Femur (tissue), 1 donor: ENCODE measurements around the gene DUSP10.

Experiments used
- DNase-seq: peaks from one replicate; pipeline ENCODE4 v3.0.0-alpha.2; 2017

Gene DUSP10

GRCh38 chr1:221689138-221689537 is 52.8 kb downstream of the DUSP10 start:
- no peak for DNase-seq

- DNase-seq, result no peak
These were observed 53.4 kb downstream of the DUSP10 start for GRCh38 chr1:221688488-221688843.

GRCh38 chr1:221687836-221688487 is 53.9 kb downstream of the DUSP10 start:
- DNase-seq, result no peak

DNA sequence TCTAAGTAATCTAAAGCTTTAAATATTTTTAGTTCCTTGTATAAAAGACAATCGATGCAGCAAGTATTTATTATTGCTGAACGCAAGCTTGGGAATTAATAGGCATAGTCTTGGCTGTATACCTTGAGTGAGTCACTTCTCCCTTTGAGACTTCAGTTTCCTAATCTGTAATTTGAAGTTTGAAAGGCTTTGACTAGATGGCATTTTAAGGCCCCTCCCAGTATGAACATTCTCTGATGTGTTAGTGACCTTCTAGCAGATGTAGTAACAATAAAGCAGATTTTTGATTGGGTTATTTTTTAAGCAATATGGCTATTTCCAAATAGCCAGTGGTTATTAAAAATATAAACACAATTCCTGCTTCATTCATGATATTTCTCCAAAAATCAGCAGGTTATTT is 58.2 kb downstream of the DUSP10 start:
- DNase-seq, result no peak

DNA sequence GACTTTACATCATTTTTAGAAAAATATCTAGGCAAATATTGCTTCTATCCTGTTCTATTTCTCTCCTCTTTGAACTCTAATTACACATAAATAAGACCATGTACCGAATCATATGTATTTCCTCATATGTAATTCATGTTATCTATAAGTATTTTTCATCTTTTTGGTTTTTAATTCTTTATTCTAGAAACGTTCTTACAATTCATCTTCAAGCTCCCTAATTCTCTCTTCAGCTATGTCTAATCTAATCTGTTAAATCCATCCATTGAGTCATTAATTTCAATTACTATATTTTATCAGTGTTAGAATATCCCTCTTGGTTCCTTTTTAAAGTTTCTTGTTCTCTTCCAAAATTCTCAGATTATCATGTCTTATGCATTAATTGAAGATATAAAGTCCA is 61.8 kb downstream of the DUSP10 start:
- DNase-seq, result no peak

GRCh38 chr1:221678014-221678413 is 63.9 kb downstream of the DUSP10 start:
- DNase-seq, result no peak

DNA sequence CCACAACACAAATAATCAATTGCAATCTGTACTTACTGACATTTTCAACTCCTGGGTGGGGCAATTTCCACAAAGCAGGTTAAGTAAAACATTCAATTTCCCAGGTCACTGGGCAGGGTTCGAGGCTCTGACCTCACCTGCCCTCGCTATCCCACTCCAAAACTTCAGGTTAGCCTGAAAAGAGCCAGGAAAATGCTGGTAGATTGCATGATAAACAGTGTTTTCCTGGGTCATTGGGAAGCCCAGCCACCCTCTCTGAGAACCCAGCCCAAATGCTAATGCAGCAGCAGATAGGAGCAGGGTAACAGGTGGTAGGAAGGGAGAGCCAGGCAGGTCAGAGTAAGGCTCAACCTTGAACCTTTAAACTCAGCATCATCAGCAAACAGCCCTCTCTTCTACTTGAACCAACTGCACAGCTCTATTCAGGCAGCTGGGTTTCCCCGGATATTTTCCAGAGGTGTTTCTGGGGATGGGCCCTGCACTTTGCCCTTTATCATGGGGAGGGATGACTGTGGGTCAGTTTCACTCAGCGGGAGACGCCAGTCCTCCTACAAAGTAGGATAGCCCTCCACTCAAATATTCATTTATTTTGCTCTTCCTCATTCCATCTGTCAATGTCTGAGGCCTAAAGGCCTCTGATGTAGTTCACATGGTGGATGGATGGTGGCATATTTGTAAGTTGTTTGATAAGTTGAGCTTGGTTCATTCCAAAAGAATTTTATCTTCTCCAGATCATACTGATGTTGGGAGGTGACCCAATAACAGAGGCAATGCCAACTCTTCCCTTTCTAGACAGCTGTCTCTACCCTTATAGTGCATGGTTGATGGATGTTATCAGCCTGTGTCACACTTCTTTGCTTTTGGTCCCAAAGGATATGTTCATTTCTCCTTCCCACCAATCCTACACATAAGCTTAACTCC is 65.7 kb downstream of the DUSP10 start:
- DNase-seq, result no peak

GRCh38 chr1:221672965-221673364 is 68.9 kb downstream of the DUSP10 start:
- DNase-seq, result no peak

DNA sequence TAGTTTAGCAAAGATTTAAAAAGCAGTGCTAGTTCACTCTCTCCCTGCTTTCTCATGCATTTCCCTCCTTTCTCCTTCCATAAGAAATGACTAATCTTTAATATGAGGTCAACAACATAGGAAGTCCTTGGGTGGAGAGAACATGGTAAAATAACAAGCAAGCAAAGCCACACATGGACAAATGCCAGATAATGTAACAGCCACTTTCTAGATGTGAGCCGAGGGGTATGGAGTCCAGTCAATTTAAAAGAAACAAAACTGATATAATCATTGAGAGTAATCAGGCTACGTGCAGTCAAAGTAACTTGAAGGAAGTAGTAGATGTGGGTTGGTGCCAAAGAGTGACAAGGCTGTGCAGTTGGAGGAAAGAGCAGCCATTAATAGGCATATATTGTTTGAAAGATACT is 69.6 kb downstream of the DUSP10 start:
- DNase-seq, result no peak

DNA sequence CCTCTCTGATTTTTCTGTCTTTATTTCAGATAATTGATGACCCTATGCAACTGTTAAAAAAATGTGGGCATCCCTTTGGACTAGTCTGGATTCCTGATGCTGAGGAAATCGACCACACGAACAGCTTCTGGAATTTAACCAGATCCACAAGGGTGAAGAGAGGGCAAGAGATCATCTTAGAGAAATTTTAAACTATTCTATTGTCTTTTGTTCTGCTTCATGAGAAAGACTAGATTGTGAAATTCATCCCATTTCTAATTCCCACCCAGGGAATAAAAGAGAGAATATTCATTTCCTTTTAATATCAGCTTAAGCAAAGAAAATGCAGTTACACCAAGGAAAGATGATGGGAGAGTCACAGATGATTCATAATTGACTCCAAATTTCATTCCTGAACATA is 71.8 kb downstream of the DUSP10 start:
- no peak for DNase-seq

- DNase-seq, result no peak
These were observed 72.4 kb downstream of the DUSP10 start for GRCh38 chr1:221669441-221669840.

- no peak for DNase-seq
These were observed 74.4 kb downstream of the DUSP10 start for GRCh38 chr1:221667504-221667903.

GRCh38 chr1:221664253-221664652 is 77.6 kb downstream of the DUSP10 start:
- no peak for DNase-seq

DNA sequence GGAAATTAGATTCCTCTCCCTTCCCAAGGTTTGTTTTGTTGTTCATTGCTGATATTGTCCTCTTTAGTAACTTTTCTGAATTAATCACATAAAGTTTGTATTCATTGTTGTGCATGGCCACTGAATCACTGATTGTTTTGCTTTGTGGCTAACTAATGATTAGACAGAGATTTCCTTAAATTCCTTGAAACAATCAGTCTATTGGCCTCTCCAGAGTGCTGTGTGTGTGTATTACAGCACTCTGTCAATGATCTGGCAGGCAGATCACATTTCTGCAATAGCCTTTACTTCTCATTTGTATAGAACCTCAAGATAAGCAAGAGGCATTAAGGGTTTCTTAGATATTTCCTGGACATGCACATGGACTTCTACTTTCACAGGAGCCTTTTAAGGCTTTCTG is 78.6 kb downstream of the DUSP10 start:
- DNase-seq, result no peak

GRCh38 chr1:221655766-221656305 is 86.1 kb downstream of the DUSP10 start:
- DNase-seq, result no peak
